Left forelimb (tissue), 1 donor: ENCODE measurements around the gene PTPRN2.

Source experiments
- DNase-seq: peaks from one replicate; pipeline ENCODE4 v3.0.0-alpha.2; 2018; ENCODE audit warnings: low spot score

The PTPRN2 gene

GRCh38 chr7:157816086-157816485 is 771.5 kb downstream of the PTPRN2 start:
- DNase-seq, result no peak

- DNase-seq, result no peak
Observed at GRCh38 chr7:157815706-157816022, 772.0 kb downstream of the PTPRN2 start.

GRCh38 chr7:157814931-157815705 is 772.5 kb downstream of the PTPRN2 start:
- DNase-seq, result no peak

GRCh38 chr7:157813741-157814661 is 773.6 kb downstream of the PTPRN2 start:
- DNase-seq, result no peak

- no peak for DNase-seq
Observed at GRCh38 chr7:157813053-157813452, 774.6 kb downstream of the PTPRN2 start.

- DNase-seq, result no peak
Observed at GRCh38 chr7:157811946-157812345, 775.7 kb downstream of the PTPRN2 start.

- DNase-seq, result no peak
Observed at GRCh38 chr7:157809863-157810851, 777.5 kb downstream of the PTPRN2 start.

GRCh38 chr7:157809154-157809862 is 778.3 kb downstream of the PTPRN2 start:
- no peak for DNase-seq

GRCh38 chr7:157808042-157808441 is 779.6 kb downstream of the PTPRN2 start:
- DNase-seq, result no peak

GRCh38 chr7:157807510-157807909 is 780.1 kb downstream of the PTPRN2 start:
- no peak for DNase-seq

GRCh38 chr7:157806711-157807110 is 780.9 kb downstream of the PTPRN2 start:
- DNase-seq, result no peak

- DNase-seq, result no peak
Observed at GRCh38 chr7:157805713-157806112, 781.9 kb downstream of the PTPRN2 start.

- no peak for DNase-seq
Observed at GRCh38 chr7:157803906-157804305, 783.7 kb downstream of the PTPRN2 start.

GRCh38 chr7:157801971-157802675 is 785.5 kb downstream of the PTPRN2 start:
- no peak for DNase-seq

- DNase-seq, result no peak
Observed at GRCh38 chr7:157801113-157801512, 786.5 kb downstream of the PTPRN2 start.

- DNase-seq, result no peak
Observed at GRCh38 chr7:157800281-157800680, 787.3 kb downstream of the PTPRN2 start.

- no peak for DNase-seq
Observed at GRCh38 chr7:157799076-157799685, 788.4 kb downstream of the PTPRN2 start.

GRCh38 chr7:157797361-157797760 is 790.3 kb downstream of the PTPRN2 start:
- DNase-seq, result no peak

GRCh38 chr7:157796846-157797245 is 790.8 kb downstream of the PTPRN2 start:
- DNase-seq, result no peak

- DNase-seq, result no peak
Observed at GRCh38 chr7:157795643-157796042, 792.0 kb downstream of the PTPRN2 start.
